ENCODE data around the gene CBX1.
"Not testable (repeated sequence)": the region's sequence is repeated elsewhere in the genome, so short reads cannot be mapped to it uniquely, and the experiment has no call there.

CBX1 gene

GRCh38 chr17:48107137-48108055 is 6.1 kb upstream of the CBX1 start, which contains the start of gene SNX11:
SNX11 (plus strand) TSS chr17:48107766; CDS start chr17:48112044, 4,278 bp downstream.
- no peak for TF ChIP-seq ZNF274 (IDR thresholded peaks at IDR 0.05; ENCODE audit: low read depth, low read length)

GRCh38 chr17:48106802-48107136 is 5.5 kb upstream of the CBX1 start:
- TF ChIP-seq ZNF274 (IDR thresholded peaks at IDR 0.05; ENCODE audit: low read depth, low read length), result no peak
- peak overlapping the region; percentile 99 for H3K4me3 ChIP-seq (ENCODE audit: low read length)

More at GRCh38 chr17:48107137-48108055, 6.1 kb upstream of the CBX1 start, which contains the start of gene SNX11:
- peak within 1 kb of the TSS; percentile 99 for H3K4me3 ChIP-seq (ENCODE audit: low read length)

DNA sequence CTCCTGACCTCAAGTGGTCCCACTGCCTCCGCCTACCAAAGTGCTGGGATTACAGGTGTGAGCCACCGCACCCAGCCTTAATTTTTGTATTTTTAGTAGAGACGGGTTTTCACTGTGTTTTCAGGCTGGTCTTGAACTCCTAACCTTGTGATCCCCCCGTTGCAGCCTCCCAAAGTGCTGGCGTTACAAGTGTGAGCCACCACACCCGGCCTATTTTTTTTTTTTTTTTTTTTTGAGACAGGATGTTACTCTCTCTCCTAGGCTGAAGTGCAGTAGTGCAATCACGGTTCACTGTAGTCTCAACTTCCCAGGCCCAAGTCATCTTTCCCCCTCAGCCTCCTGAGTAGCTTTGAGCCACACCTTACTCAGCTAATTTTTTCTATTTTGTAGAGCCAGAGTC is 3.2 kb upstream of the CBX1 start:
- no peak for TF ChIP-seq ZNF274 (IDR thresholded peaks at IDR 0.05; ENCODE audit: low read depth, low read length)

DNA sequence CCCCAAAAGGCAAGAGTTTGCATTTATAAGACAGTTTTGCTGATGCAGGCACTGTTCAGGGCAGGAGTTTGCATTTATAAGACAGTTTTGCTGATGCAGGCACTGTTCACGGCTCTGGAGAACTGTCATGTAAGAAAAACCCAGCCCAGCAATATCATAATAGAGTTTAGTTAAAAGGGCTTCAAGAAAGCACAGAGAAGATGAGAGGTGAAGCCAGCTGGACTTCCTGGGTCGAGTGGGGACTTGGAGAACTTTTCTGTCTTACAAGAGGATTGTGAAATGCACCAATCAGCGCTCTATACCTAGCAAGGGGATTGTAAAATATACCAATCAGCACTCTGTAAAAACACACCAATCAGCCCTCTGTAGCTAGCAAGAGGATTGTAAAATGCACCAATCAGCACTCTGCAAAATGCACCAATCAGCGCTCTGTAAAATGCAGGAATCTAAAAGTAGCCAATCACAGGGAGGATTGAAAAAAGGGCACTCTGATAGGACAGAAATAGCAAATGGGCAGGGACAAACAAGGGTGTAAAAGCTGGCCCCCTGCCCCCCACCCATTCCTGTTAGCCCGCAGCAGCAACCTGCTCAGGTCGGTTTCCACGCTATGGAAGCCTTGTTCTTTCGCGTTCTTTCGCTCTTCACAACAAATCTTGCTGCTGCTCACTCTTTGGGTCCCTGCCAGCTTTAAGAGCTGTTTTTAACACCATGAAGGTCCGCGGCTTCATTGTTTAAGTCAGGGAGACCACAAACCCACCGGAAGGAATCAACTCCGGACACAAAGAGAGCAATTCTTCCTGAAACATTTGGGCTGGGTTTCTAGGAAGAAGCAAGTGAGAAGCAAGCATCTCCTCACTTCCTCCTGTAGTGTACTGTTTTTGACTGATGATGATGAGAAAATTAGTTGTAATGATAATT is 1.8 kb upstream of the CBX1 start:
- no peak overlapping the region for H3K4me3 ChIP-seq (ENCODE audit: low read length)
- no peak for TF ChIP-seq ZNF274 (IDR thresholded peaks at IDR 0.05; ENCODE audit: low read depth, low read length)

More for the DNA sequence above, 3.2 kb upstream of the CBX1 start:
- H3K4me3 ChIP-seq (ENCODE audit: low read length), result no peak overlapping the region

DNA sequence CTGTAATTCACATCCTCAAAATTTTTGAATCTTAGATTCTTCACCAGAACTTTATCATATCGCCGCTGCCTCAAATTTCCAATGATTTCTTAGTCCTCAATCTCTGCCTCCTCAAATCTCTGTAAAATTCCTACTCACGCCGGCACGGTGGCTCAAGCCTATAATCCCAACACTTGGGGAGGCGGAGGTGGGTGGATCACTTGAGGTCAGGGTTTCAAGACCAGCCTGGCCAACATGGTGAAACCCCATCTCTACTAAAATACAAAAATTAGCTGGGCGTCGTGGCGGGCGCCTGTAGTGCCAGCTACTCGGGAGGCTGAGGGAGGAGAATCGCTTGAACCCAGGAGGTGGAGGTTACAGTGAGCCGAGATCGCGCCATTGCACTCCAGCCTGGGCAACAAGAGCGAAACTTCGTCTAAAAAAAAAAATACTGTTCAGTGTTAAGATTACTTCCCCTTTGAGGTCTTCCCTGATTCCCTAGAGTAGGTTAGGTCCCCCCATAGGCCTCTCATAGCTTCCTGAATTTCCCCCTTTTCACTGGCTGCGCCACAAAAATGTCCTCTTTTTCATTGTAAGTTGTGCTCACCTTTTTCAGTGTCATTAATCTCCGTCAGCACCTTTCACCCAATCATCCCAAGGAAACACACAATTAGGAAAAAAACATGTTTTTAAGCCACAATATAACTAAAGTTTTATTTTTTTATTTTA is 919 bp upstream of the CBX1 start:
- no peak for TF ChIP-seq ZNF274 (IDR thresholded peaks at IDR 0.05; ENCODE audit: low read depth, low read length)
- peak overlapping the region; percentile 68; the same call in 1 of the 2 replicates for H3K4me3 ChIP-seq (ENCODE audit: low read length)

GRCh38 chr17:48100591-48101011 is 677 bp downstream of the CBX1 start:
- peak overlapping the region; percentile 68 for H3K4me3 ChIP-seq (ENCODE audit: low read length)
- no peak for TF ChIP-seq ZNF274 (IDR thresholded peaks at IDR 0.05; ENCODE audit: low read depth, low read length)

DNA sequence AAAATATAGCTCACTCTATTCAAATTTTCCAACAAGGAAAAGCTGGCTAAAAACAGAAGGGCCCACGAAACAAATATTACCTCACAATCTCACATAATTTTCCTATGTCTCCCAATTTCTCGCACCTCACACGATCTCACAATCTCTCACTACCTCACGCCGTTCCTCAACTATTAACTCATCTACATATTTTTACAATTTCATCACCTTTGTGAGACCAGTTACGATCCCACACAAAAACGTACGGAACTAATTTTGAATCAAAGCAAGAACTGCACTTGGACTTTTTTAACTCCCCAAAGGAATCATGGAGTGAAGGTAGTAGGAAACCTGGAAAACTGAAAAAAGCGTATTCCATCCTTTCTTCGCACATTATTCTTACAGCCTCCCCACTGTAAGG is 1.1 kb downstream of the CBX1 start:
- TF ChIP-seq ZNF274 (IDR thresholded peaks at IDR 0.05; ENCODE audit: low read depth, low read length), result no peak

DNA sequence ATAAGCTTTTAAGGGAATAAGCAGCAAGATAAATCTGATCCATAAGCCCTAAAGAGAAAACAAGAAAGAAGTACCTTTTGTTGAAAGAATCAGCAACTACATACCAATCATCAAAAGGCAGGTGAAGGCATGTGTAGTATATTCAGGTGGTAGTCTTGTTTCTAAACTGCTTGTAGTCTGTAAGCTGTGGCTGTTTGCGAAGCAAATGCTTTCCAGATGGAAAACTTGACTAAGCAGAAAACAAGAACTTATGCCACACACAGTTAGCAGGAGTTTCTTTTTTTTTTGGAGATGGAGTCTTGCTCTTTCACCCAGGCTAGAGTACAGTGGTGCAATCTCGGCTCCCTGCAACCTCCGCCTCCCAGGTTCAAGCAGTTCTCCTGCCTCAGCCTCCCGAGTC is 5.7 kb downstream of the CBX1 start:
- H3K4me3 ChIP-seq (ENCODE audit: low read length), result no peak overlapping the region

More for the DNA sequence above, 1.1 kb downstream of the CBX1 start:
- peak overlapping the region; percentile 68 for H3K4me3 ChIP-seq (ENCODE audit: low read length)

GRCh38 chr17:48093341-48094045 is 7.8 kb downstream of the CBX1 start:
- no peak overlapping the region for H3K4me3 ChIP-seq (ENCODE audit: low read length)
- TF ChIP-seq ZNF274 (IDR thresholded peaks at IDR 0.05; ENCODE audit: low read depth, low read length), result no peak

More for the DNA sequence above, 5.7 kb downstream of the CBX1 start:
- no peak for TF ChIP-seq ZNF274 (IDR thresholded peaks at IDR 0.05; ENCODE audit: low read depth, low read length)

DNA sequence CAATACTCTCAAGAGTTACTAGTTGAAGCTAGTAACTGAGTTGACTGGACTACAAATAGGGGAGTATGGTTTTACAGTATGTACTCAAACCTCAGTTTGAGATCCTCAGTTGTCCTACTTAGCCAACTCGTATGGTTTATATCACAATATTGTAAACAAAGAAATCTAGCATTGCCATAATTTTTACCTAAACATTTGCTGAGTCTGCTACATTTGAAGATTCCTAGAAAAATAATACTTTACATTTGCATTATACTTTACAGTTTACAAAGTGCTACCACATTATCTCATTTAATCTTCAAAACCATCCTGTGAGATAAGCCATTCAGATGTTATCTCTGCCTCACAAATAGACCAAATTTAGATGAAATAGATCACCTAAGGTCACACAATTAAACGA is 16.3 kb downstream of the CBX1 start:
- no peak overlapping the region for H3K4me3 ChIP-seq (ENCODE audit: low read length)
- no peak for TF ChIP-seq ZNF274 (IDR thresholded peaks at IDR 0.05; ENCODE audit: low read depth, low read length)

DNA sequence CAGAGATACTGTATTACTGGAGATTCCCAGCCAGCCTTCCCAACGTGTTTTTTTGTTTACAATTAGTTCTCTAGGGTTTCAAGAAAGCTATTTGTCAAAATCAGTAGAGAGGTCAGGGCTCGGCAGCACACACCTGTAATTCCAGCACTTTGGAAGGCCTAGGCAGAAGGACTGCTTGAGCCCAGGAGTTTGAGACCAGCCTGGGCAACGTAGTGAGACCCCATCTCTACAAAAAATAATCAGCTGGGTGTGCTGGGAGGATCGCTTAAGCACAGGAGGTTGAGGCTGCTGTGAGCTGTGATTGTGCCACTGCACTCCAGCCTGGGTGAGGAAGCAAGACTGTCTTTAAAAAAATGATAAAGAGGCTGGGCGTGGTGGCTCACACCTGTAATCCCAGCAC is 19.4 kb downstream of the CBX1 start:
- no peak for TF ChIP-seq ZNF274 (IDR thresholded peaks at IDR 0.05; ENCODE audit: low read depth, low read length)

GRCh38 chr17:48077152-48077551 is 24.1 kb downstream of the CBX1 start:
- not testable (repeated sequence) for H3K4me3 ChIP-seq (ENCODE audit: low read length)

More for the DNA sequence above, 19.4 kb downstream of the CBX1 start:
- no peak overlapping the region for H3K4me3 ChIP-seq (ENCODE audit: low read length)
